WTC11 (cell line): ENCODE data around the gene AFG3L2. TPM values are rescaled to one million over a fixed set of nuclear protein-coding genes. Genes with fewer than 3 reads are reported as not detected.

Experiments
- ATAC-seq: fragments of 200-7000 bp; cut with Tn5 transposase; 2 replicates; pipeline ENCODE4 v1.10.0; 2021; ENCODE audit warnings: mild to moderate bottlenecking, moderate library complexity
- CTCF ChIA-PET: fragments of 300-600 bp; sonication (Branson Sonifier 250); formaldehyde crosslinking; loops from one replicate; lab custom pipeline; 2021; ENCODE audit warnings: antibody characterized with exemption; lab: Charles Lee
- POLR2A ChIA-PET: fragments of 350-600 bp; sonication (Branson Sonifier 250); formaldehyde crosslinking; loops from one replicate; lab custom pipeline; 2021; ENCODE audit warnings: antibody characterized with exemption; lab: Charles Lee
- DNase-seq: peaks from one replicate; pipeline ENCODE4 v3.0.0; 2021; ENCODE audit warnings: low spot score
- H3K27ac Mint-ChIP-seq: 2 replicates; pipeline ENCODE4 v1.8.0; 2021; ENCODE audit warnings: mixed read lengths
- H3K27me3 Mint-ChIP-seq: 2 replicates; pipeline ENCODE4 v1.8.0; 2021; ENCODE audit warnings: low read depth, mild to moderate bottlenecking, moderate library complexity, mixed read lengths
- H3K36me3 Mint-ChIP-seq: 2 replicates; pipeline ENCODE4 v1.8.0; 2021; ENCODE audit warnings: mixed read lengths
- H3K4me1 Mint-ChIP-seq: 2 replicates; pipeline ENCODE4 v1.8.0; 2022; ENCODE audit warnings: mixed read lengths
- H3K4me3 Mint-ChIP-seq: 2 replicates; pipeline ENCODE4 v1.8.0; 2021; ENCODE audit warnings: mild to moderate bottlenecking, moderate library complexity, mixed read lengths
- H3K9me3 Mint-ChIP-seq: 2 replicates; pipeline ENCODE4 v1.8.0; 2021; ENCODE audit warnings: mixed read lengths
- ATF1 ChIP-seq: sonication (generic); formaldehyde crosslinking; IDR thresholded peaks from 2 replicates; pipeline ENCODE4 v1.8.1; 2023; ENCODE audit warnings: mild to moderate bottlenecking, moderate library complexity, missing genetic modification reagents
- CTCF ChIP-seq: fragments of 200-600 bp; IDR thresholded peaks from 2 replicates; pipeline ENCODE4 v1.8.0; 2022; ENCODE audit warnings: antibody characterized with exemption
- EMX1 ChIP-seq: fragments of 250-450 bp; sonication (Bioruptor Pico); IDR thresholded peaks from 2 replicates; pipeline ENCODE4 v1.8.0; 2021; ENCODE audit warnings: mild to moderate bottlenecking
- GRHL2 ChIP-seq: fragments of 250-450 bp; sonication (Bioruptor Pico); IDR thresholded peaks from 2 replicates; pipeline ENCODE4 v1.8.0; 2022; ENCODE audit warnings: mild to moderate bottlenecking, moderate library complexity; ENCODE audit not compliant: insufficient replicate concordance, severe bottlenecking
- HMGA2 ChIP-seq: fragments of 250-450 bp; sonication (Bioruptor Pico); IDR thresholded peaks from 2 replicates; pipeline ENCODE4 v1.4.0; 2021; ENCODE audit warnings: mild to moderate bottlenecking, moderate library complexity
- MYBL2 ChIP-seq: sonication (generic); formaldehyde crosslinking; IDR thresholded peaks from 2 replicates; pipeline ENCODE4 v1.8.1; 2023; ENCODE audit warnings: mild to moderate bottlenecking, moderate library complexity, missing genetic modification reagents
- NFATC4 ChIP-seq: fragments of 250-450 bp; sonication (Bioruptor Pico); IDR thresholded peaks from 2 replicates; pipeline ENCODE4 v1.9.0; 2021; ENCODE audit warnings: mild to moderate bottlenecking
- NFE2L1 ChIP-seq: sonication (generic); formaldehyde crosslinking; IDR thresholded peaks from 2 replicates; pipeline ENCODE4 v1.8.1; 2023; ENCODE audit warnings: missing genetic modification reagents
- NR1H2 ChIP-seq: sonication (generic); formaldehyde crosslinking; IDR thresholded peaks from 2 replicates; pipeline ENCODE4 v1.9.0; 2021; ENCODE audit warnings: mild to moderate bottlenecking, moderate library complexity, missing genetic modification reagents
- OVOL2 ChIP-seq: fragments of 250-450 bp; sonication (Bioruptor Pico); IDR thresholded peaks from 2 replicates; pipeline ENCODE4 v1.9.0; 2021; ENCODE audit warnings: mild to moderate bottlenecking, borderline replicate concordance
- PREB ChIP-seq: sonication (generic); formaldehyde crosslinking; IDR thresholded peaks from 2 replicates; pipeline ENCODE4 v1.8.1; 2022; ENCODE audit warnings: mild to moderate bottlenecking, missing genetic modification reagents, moderate library complexity, borderline replicate concordance
- PRRX2 ChIP-seq: fragments of 250-450 bp; sonication (Bioruptor Pico); IDR thresholded peaks from 2 replicates; pipeline ENCODE4 v1.8.0; 2021; ENCODE audit warnings: mild to moderate bottlenecking
- RORB ChIP-seq: fragments of 250-450 bp; sonication (Bioruptor Pico); IDR thresholded peaks from 2 replicates; pipeline ENCODE4 v1.9.0; 2021; ENCODE audit warnings: mild to moderate bottlenecking
- TCF7 ChIP-seq: sonication (generic); formaldehyde crosslinking; IDR thresholded peaks from 2 replicates; pipeline ENCODE4 v1.8.0; 2022; ENCODE audit warnings: mild to moderate bottlenecking, low read depth, missing genetic modification reagents, moderate library complexity
- ZBTB21 ChIP-seq: sonication (generic); formaldehyde crosslinking; IDR thresholded peaks from 2 replicates; pipeline ENCODE4 v1.8.1; 2023; ENCODE audit warnings: mild to moderate bottlenecking, missing genetic modification reagents, borderline replicate concordance
- ZNF121 ChIP-seq: sonication (generic); formaldehyde crosslinking; IDR thresholded peaks from 2 replicates; pipeline ENCODE4 v1.8.0; 2023; ENCODE audit warnings: missing genetic modification reagents
- ZNF423 ChIP-seq: fragments of 250-450 bp; sonication (Bioruptor Pico); IDR thresholded peaks from 2 replicates; pipeline ENCODE4 v2.1.2; 2022; ENCODE audit warnings: mild to moderate bottlenecking, moderate library complexity
- total RNA-seq: library from RNA; stranded (reverse); gene quantifications from 3 replicates; pipeline ENCODE4 v1.2.3, GENCODE V29; 2021
- TF ChIP-seq, protein P1 (sequence below): sonication (generic); formaldehyde crosslinking; IDR thresholded peaks from 2 replicates; pipeline ENCODE4 v1.8.0; 2022; ENCODE audit warnings: mild to moderate bottlenecking, missing genetic modification reagents
- TF ChIP-seq, protein P2 (sequence below): sonication (generic); formaldehyde crosslinking; IDR thresholded peaks from 2 replicates; pipeline ENCODE4 v1.8.0; 2023; ENCODE audit warnings: missing genetic modification reagents
- TF ChIP-seq, protein P3 (sequence below): sonication (generic); formaldehyde crosslinking; IDR thresholded peaks from 2 replicates; pipeline ENCODE4 v1.8.1; 2022; ENCODE audit warnings: mild to moderate bottlenecking, moderate library complexity, missing genetic modification reagents

AFG3L2 gene
- total RNA-seq, 1 experiment from 2014 or later = 109 TPM

GRCh38 chr18:12345491-12346239 lies 31.4 kb downstream of the AFG3L2 start (continued):
- TF ChIP-seq, protein P1, sequence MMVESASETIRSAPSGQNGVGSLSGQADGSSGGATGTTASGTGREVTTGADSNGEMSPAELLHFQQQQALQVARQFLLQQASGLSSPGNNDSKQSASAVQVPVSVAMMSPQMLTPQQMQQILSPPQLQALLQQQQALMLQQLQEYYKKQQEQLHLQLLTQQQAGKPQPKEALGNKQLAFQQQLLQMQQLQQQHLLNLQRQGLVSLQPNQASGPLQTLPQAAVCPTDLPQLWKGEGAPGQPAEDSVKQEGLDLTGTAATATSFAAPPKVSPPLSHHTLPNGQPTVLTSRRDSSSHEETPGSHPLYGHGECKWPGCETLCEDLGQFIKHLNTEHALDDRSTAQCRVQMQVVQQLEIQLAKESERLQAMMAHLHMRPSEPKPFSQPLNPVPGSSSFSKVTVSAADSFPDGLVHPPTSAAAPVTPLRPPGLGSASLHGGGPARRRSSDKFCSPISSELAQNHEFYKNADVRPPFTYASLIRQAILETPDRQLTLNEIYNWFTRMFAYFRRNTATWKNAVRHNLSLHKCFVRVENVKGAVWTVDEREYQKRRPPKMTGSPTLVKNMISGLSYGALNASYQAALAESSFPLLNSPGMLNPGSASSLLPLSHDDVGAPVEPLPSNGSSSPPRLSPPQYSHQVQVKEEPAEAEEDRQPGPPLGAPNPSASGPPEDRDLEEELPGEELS (CRISPR knock-in tag) = no peak
- TF ChIP-seq EMX1 (CRISPR knock-in tag) = no peak
- no peak for TF ChIP-seq GRHL2 (CRISPR knock-in tag)
- no peak for TF ChIP-seq CTCF

DNA sequence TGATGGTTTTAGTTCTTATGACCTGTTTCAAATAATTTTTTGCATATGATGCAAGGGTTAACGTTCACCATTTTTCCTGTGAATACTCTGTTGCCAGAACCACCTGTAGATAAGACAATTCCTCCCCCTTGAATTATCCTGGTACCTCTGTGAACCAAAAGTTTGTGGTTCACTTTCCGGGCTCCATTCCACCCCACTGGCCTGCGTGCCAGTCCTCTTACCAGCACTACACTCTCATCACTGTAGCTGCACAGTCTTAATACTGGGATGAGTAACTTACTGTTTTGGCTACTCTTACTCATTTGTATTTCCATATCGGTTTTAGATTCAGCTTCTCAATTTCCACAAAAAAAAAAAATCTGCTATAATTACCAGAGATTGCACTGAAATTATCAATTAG lies 34.4 kb downstream of the AFG3L2 start:
- ATAC-seq (no peak), DNase-seq (no peak)
- H3K27me3 Mint-ChIP-seq = no peaks in the 10 kb centered on the region
- ChIA-PET POLR2A (no interaction called here), CTCF (no interaction called here)
- H3K4me1 Mint-ChIP-seq = peaks cover 13% of the 10 kb centered on the region
- TF ChIP-seq ATF1 (CRISPR knock-in tag) (no peak), NR1H2 (CRISPR knock-in tag) (no peak), NFE2L1 (CRISPR knock-in tag) (no peak), OVOL2 (CRISPR knock-in tag) (no peak), ZNF423 (CRISPR knock-in tag) (no peak), PRRX2 (CRISPR knock-in tag) (no peak), TCF7 (CRISPR knock-in tag) (no peak), HMGA2 (CRISPR knock-in tag) (no peak), ZNF121 (CRISPR knock-in tag) (no peak), MYBL2 (CRISPR knock-in tag) (no peak), RORB (no peak)
- no peaks in the 10 kb centered on the region for H3K9me3 Mint-ChIP-seq
- no peak overlapping the region for H3K4me3 Mint-ChIP-seq
- H3K27ac Mint-ChIP-seq = no peak overlapping the region
- H3K36me3 Mint-ChIP-seq = peaks cover 66% of the 10 kb centered on the region

DNA sequence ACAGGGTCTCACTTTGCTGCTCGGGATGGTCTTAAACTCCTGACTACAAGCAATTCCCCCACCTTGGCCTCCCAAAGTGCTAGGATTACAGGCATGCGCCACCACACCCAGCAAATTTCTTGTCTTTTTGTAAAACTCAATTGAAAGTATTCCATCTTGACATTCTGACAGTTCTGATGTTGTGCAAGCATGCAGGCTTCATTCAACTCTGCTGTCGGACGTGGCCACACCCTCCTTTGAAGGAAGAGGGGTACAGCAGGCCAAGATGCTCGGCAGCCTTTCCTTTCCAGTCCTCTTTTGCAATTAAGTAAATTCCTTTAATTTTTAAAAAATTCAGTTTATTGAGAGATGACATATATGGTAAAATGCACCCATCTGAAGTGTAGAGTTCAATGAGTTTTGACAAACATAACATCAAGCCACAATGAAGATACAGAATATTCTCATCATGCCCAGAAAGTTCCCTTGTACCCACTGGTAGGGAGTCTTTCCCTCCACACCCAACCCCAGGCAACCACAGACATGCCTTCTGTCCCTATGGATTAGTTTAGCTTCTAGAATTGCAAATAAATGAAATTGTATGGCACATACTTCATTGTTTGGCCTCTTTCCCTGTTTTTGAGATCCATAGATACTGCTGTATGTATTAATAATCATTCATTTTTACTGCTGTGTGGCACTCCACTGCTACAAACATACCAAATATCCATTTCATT lies 35.9 kb downstream of the AFG3L2 start:
- ChIA-PET POLR2A (interaction anchor here (0.6 kb wide), 1 partner anchor 17 kb away, joined by 4 read pairs; no protein-coding TSS in a partner anchor), CTCF (interaction anchor here (1.0 kb wide), 1 partner anchor 13 kb away, joined by 3 read pairs; no protein-coding TSS in a partner anchor)
- ATAC-seq (no peak), DNase-seq (no peak)
- Mint-ChIP-seq H3K9me3 (peaks cover 7% of the 10 kb centered on the region), H3K36me3 (peaks cover 65% of the 10 kb centered on the region)
- no peak for TF ChIP-seq NFATC4 (CRISPR knock-in tag)
- TF ChIP-seq, protein P2, sequence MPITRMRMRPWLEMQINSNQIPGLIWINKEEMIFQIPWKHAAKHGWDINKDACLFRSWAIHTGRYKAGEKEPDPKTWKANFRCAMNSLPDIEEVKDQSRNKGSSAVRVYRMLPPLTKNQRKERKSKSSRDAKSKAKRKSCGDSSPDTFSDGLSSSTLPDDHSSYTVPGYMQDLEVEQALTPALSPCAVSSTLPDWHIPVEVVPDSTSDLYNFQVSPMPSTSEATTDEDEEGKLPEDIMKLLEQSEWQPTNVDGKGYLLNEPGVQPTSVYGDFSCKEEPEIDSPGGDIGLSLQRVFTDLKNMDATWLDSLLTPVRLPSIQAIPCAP (CRISPR knock-in tag) = no peak
- TF ChIP-seq PREB = no peak
- TF ChIP-seq, protein P3, sequence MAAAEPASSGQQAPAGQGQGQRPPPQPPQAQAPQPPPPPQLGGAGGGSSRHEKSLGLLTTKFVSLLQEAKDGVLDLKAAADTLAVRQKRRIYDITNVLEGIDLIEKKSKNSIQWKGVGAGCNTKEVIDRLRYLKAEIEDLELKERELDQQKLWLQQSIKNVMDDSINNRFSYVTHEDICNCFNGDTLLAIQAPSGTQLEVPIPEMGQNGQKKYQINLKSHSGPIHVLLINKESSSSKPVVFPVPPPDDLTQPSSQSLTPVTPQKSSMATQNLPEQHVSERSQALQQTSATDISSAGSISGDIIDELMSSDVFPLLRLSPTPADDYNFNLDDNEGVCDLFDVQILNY (CRISPR knock-in tag) = no peak
- no peak for TF ChIP-seq GRHL2 (CRISPR knock-in tag)
- no peak for TF ChIP-seq ZBTB21 (CRISPR knock-in tag)
- TF ChIP-seq, all 79 proteins: peak for 0
- Mint-ChIP-seq H3K27me3 (no peaks in the 10 kb centered on the region), H3K27ac (no peak overlapping the region), H3K4me1 (peaks cover 28% of the 10 kb centered on the region), H3K4me3 (no peak overlapping the region)
